LNCaP clone FGC (cell line): ENCODE data around the gene POR.
A peak's percentile ranks its signal among the peaks of the same experiment; 100 is the strongest.

Experiments used
- DNase-seq: peaks from one replicate; pipeline ENCODE4 v3.0.0-alpha.2; 2011; ENCODE audit warnings: low read depth
- H3K4me3 ChIP-seq: 2 replicates; pipeline ENCODE4 v1.5.1; 2011; ENCODE audit warnings: mild to moderate bottlenecking, low read depth, low read length, control low read depth
- CTCF ChIP-seq: IDR thresholded peaks from 2 replicates; pipeline ENCODE4 v1.5.1; 2012; ENCODE audit warnings: mild to moderate bottlenecking; ENCODE audit not compliant: control insufficient read depth, insufficient read depth; ENCODE audit errors: extremely low read depth

Gene POR

GRCh38 chr7:75946207-75946855, 31.4 kb downstream of the POR start:
- no peak for TF ChIP-seq CTCF
- no peak overlapping the region for H3K4me3 ChIP-seq
- no peak for DNase-seq

- DNase-seq, result no peak
- H3K4me3 ChIP-seq, result no peak overlapping the region
- TF ChIP-seq CTCF, result no peak
Measured at GRCh38 chr7:75948179-75948578, 33.2 kb downstream of the POR start.

GRCh38 chr7:75950111-75950681, 35.2 kb downstream of the POR start:
- H3K4me3 ChIP-seq, result no peak overlapping the region
- 0 out of 2 replicates have a peak, but pooled peaks have one; percentile 5 for TF ChIP-seq CTCF
- peak; percentile 67 for DNase-seq

- no peak for TF ChIP-seq CTCF
- no peak for DNase-seq
- H3K4me3 ChIP-seq, result no peak overlapping the region
Measured at GRCh38 chr7:75951506-75951905, 36.6 kb downstream of the POR start.

- TF ChIP-seq CTCF, result no peak
- H3K4me3 ChIP-seq, result no peak overlapping the region
- no peak for DNase-seq
Measured at GRCh38 chr7:75953431-75953830, 38.5 kb downstream of the POR start.

GRCh38 chr7:75953931-75954330, 39.0 kb downstream of the POR start:
- no peak for DNase-seq
- H3K4me3 ChIP-seq, result no peak overlapping the region
- no peak for TF ChIP-seq CTCF
